GM12878 (cell line): ENCODE measurements around the gene THEM4. TPM values are rescaled to one million over a fixed set of nuclear protein-coding genes. Genes with fewer than 3 reads are reported as not detected.

ENCODE experiments used
- ATAC-seq: fragments of 200-7000 bp; cut with Tn5 transposase; 3 replicates; pipeline ENCODE4 v1.9.1; 2020; ENCODE audit warnings: mild to moderate bottlenecking, moderate library complexity
- BruUV-seq: library from RNA; stranded (reverse); fragments of 400-500 nt; replicated peaks from 2 replicates; lab custom pipeline; 2021; lab: Mats Ljungman, UMichigan
- CTCF ChIA-PET: fragments of 300-600 bp; sonication (Branson Sonifier 250); formaldehyde crosslinking; extraction: SDS; loops from one replicate; lab custom pipeline; 2021; ENCODE audit warnings: inconsistent platforms; lab: Yijun Ruan, JAX
- POLR2A ChIA-PET: fragments of 350-600 bp; formaldehyde crosslinking; extraction: SDS; loops from one replicate; lab custom pipeline; 2021; ENCODE audit warnings: inconsistent platforms; lab: Charles Lee
- RAD21 ChIA-PET: fragments of 300-600 bp; sonication (Branson Sonifier 250); formaldehyde crosslinking; loops from one replicate; lab custom pipeline; 2023; ENCODE audit warnings: antibody characterized with exemption; ENCODE audit not compliant: unreplicated experiment; lab: Charles Lee
- SMC1A ChIA-PET: fragments of 300-600 bp; sonication (Branson Sonifier 250); formaldehyde crosslinking; loops from one replicate; lab custom pipeline; 2023; ENCODE audit not compliant: unreplicated experiment, uncharacterized antibody; lab: Charles Lee
- DNase-seq: peaks from one replicate; pipeline ENCODE4 v3.0.0-alpha.2; 2011; ENCODE audit warnings: low read depth, low spot score
- FAIRE-seq: peaks from 3 replicates; lab custom pipeline; 2011; peaks lifted over from hg19 to GRCh38; lab: Jason Lieb, UNC
- H2AFZ ChIP-seq: 2 replicates; pipeline ENCODE4 v1.6.0; 2011; ENCODE audit warnings: low read depth, low read length, control low read depth; ENCODE audit not compliant: control insufficient read depth
- H3K27ac ChIP-seq: 2 replicates; pipeline ENCODE4 v1.5.1; 2011; ENCODE audit warnings: control low read depth; ENCODE audit not compliant: control insufficient read depth, insufficient read depth
- H3K27me3 ChIP-seq, 2 experiments: replicated peaks in 1 of 2; 2 replicates each; pipeline versions ENCODE4 v1.6.0 to v1.6.1; 2011; ENCODE audit warnings: low read length in 1 of 2; ENCODE audit not compliant: control insufficient read depth in 2 of 2, insufficient read depth in 2 of 2
- H3K36me3 ChIP-seq, 2 experiments: 2 replicates each; pipeline ENCODE4 v1.5.1; 2011; ENCODE audit warnings: low read length in 1 of 2; ENCODE audit not compliant: control insufficient read depth in 2 of 2, insufficient read depth in 2 of 2
- H3K4me1 ChIP-seq: 2 replicates; pipeline ENCODE4 v1.6.1; 2011; ENCODE audit warnings: mild to moderate bottlenecking, low read length, moderate library complexity, mixed read lengths; ENCODE audit not compliant: control insufficient read depth, insufficient read depth
- H3K4me2 ChIP-seq: 2 replicates; pipeline ENCODE4 v1.6.0; 2011; ENCODE audit warnings: control low read depth; ENCODE audit not compliant: control insufficient read depth, insufficient read depth
- H3K4me3 ChIP-seq: fragments of 200-600 bp; sonication (generic); 2 replicates; pipeline ENCODE4 v1.5.1; 2016
- H3K79me2 ChIP-seq: 2 replicates; pipeline ENCODE4 v1.6.0; 2011; ENCODE audit warnings: low read length; ENCODE audit not compliant: control insufficient read depth, insufficient read depth
- H3K9ac ChIP-seq: 2 replicates; pipeline ENCODE4 v1.8.0; 2011; ENCODE audit warnings: low read length, control low read depth, mixed read lengths; ENCODE audit not compliant: control insufficient read depth, insufficient read depth
- H3K9me3 ChIP-seq: replicated peaks from 3 replicates; pipeline ENCODE4 v1.5.1; 2011; ENCODE audit warnings: mild to moderate bottlenecking, low read length; ENCODE audit not compliant: control insufficient read depth, insufficient read depth
- H4K20me1 ChIP-seq: 2 replicates; pipeline ENCODE4 v1.6.0; 2011; ENCODE audit not compliant: control insufficient read depth, insufficient read depth
- BHLHE40 ChIP-seq, 2 experiments: fragments of 450-650 bp in 1 of 2; IDR thresholded peaks; 2 replicates each; pipeline ENCODE4 v1.6.1; 2011 to 2017; ENCODE audit warnings: low read depth in 2 of 2, borderline replicate concordance in 1 of 2, improper control_type of control experiment in 1 of 2, low read length in 1 of 2, mild to moderate bottlenecking in 1 of 2
- DPF2 ChIP-seq: fragments of 450-650 bp; IDR thresholded peaks from 2 replicates; pipeline ENCODE4 v1.6.1; 2017; ENCODE audit warnings: mild to moderate bottlenecking
- IKZF1 ChIP-seq: fragments of 450-650 bp; conservative IDR thresholded peaks from 2 replicates; pipeline ENCODE4 v1.6.1; 2017; ENCODE audit warnings: antibody characterized with exemption, mild to moderate bottlenecking
- IKZF2 ChIP-seq, 2 experiments: fragments of 450-650 bp; IDR thresholded peaks; 2 replicates each; pipeline ENCODE4 v1.6.1; 2017; ENCODE audit warnings: mild to moderate bottlenecking in 2 of 2, moderate library complexity in 2 of 2
- NFYA ChIP-seq: IDR thresholded peaks from 2 replicates; pipeline ENCODE4 v1.6.1; 2011; ENCODE audit warnings: low read depth, mild to moderate bottlenecking, low read length, improper control_type of control experiment, borderline replicate concordance
- NKRF ChIP-seq: fragments of 450-650 bp; conservative IDR thresholded peaks from 2 replicates; pipeline ENCODE4 v1.6.1; 2017; ENCODE audit warnings: mild to moderate bottlenecking, moderate library complexity
- NR2C2 ChIP-seq: IDR thresholded peaks from 2 replicates; pipeline ENCODE4 v1.6.1; 2011; ENCODE audit warnings: borderline replicate concordance, low read depth; ENCODE audit not compliant: control insufficient read depth, insufficient read length
- RUNX3 ChIP-seq: IDR thresholded peaks from 2 replicates; pipeline ENCODE4 v1.6.1; 2012; ENCODE audit warnings: low read length, inconsistent platforms
- SPI1 ChIP-seq: IDR thresholded peaks from 2 replicates; pipeline ENCODE4 v1.6.1; 2011; ENCODE audit warnings: low read depth, mild to moderate bottlenecking, low read length, moderate library complexity, borderline replicate concordance; ENCODE audit not compliant: insufficient read depth
- TCF12 ChIP-seq: IDR thresholded peaks from 2 replicates; pipeline ENCODE4 v1.6.1; 2011; ENCODE audit warnings: low read depth, mild to moderate bottlenecking, low read length
- YBX1 ChIP-seq: fragments of 450-650 bp; IDR thresholded peaks from 2 replicates; pipeline ENCODE4 v1.6.1; 2016; ENCODE audit warnings: antibody characterized with exemption
- ZNF687 ChIP-seq: fragments of 450-650 bp; IDR thresholded peaks from 2 replicates; pipeline ENCODE4 v1.6.1; 2017; ENCODE audit warnings: mild to moderate bottlenecking, moderate library complexity
- WGBS: methylation state at CpG from one replicate; pipeline ENCODE4 v1.1.6; 2016; ENCODE audit warnings: low lambda C conversion rate; ENCODE audit not compliant: insufficient replicate concordance, insufficient coverage; ENCODE audit errors: missing lambda C conversion rate; 5-methylcytosine and 5-hydroxymethylcytosine counted together
- in situ Hi-C: fragments of 300-500 bp; cut with MboI; formaldehyde crosslinking; loops from 9 replicates; pipeline ENCODE4 v1.14.3; 2018; ENCODE audit warnings: mixed read lengths
- intact Hi-C: fragments of 100-400 bp; cut with micrococcal nuclease; formaldehyde crosslinking; loops from one replicate; pipeline ENCODE4 v1.14.2; 2022; ENCODE audit not compliant: unreplicated experiment
- polyA plus RNA-seq, 11 experiments: library from polyadenylated mRNA; depleted of rRNA in 4 of 11; unstranded in 6 of 11; stranded (reverse) in 5 of 11; fragments of >200 nt; fragmentation: Nextera tagmentation in 4 of 11; fragmentation: Illumina TruSeq in 1 of 11; extraction: Ambion mirVana in 4 of 11; extraction: Trizol in 1 of 11; gene quantifications; 1 replicate in 1 of 11; 2 replicates in 10 of 11; pipeline versions ENCODE4 v1.2.1 to v1.2.3, GENCODE V29; 2011 to 2016; ENCODE audit warnings: inconsistent platforms in 2 of 11, missing spikeins in 2 of 11, low read depth in 1 of 11
- total RNA-seq, 4 experiments: library from RNA; depleted of rRNA in 3 of 4; stranded (reverse); fragments of >200 nt in 3 of 4; fragmentation: Illumina TruSeq in 1 of 4; extraction: Trizol in 1 of 4; gene quantifications; 2 replicates each; pipeline versions ENCODE4 v1.2.1 to v1.2.3, GENCODE V29; 2013 to 2021

The THEM4 gene
- total and polyA plus RNA-seq, 10 of the 15 experiments (the other 5 are each of a cell fraction or from before 2014, with no cell fraction given) = 3.4 to 30.8 (median 17.9) TPM

GRCh38 chr1:151859891-151860293 lies 49.4 kb downstream of the THEM4 start:
- intact Hi-C loops (no loop called here), in situ Hi-C loops (no loop called here)
- Histone ChIP-seq H3K4me2 (no peak overlapping the region), H3K27ac (no peak overlapping the region), H3K27me3 (peaks cover 0 to 3% of the 10 kb centered on the region in 2 experiments; a peak in 2 of 4 replicates), H3K9ac (no peak overlapping the region), H2AFZ (0 out of 2 replicates have a peak overlapping the region, but pooled peaks have one; percentile 15), H3K79me2 (no peaks in the 10 kb centered on the region), H4K20me1 (no peaks in the 10 kb centered on the region), H3K36me3 (no peaks in the 10 kb centered on the region), H3K4me1 (peaks cover 9% of the 10 kb centered on the region), H3K9me3 (no peaks in the 10 kb centered on the region), H3K4me3 (no peak overlapping the region)
- FAIRE-seq (peak; percentile 7), DNase-seq (no peak), ATAC-seq (peak; percentile 80)
- 25% methylated on average over 6 of the region's 6 CpGs for WGBS
- ChIA-PET POLR2A (interaction anchor here (1.2 kb wide), 1 partner anchor 20 kb away, joined by 9 read pairs; the partner anchor contains the start of gene C2CD4D), CTCF (interaction anchor here (1.2 to 2.8 kb wide), 3 partner anchors 14 to 48 kb away, joined by 6 read pairs; no protein-coding TSS in a partner anchor), RAD21 (interaction anchor here (0.6 to 2.7 kb wide), 7 partner anchors 12 to 533 kb away, joined by 3 to 10 read pairs (median 4); partner anchors contain the start of genes C2CD4D and MRPL9), SMC1A (interaction anchor here (2.3 kb wide), 1 partner anchor 20 kb away, joined by 6 read pairs; the partner anchor contains the start of gene C2CD4D)
- no TSS peak for BruUV-seq
- TF ChIP-seq DPF2 = peak; percentile 47; the same call in 1 of the 2 replicates
- peak; percentile 53; the same call in 1 of the 2 replicates for TF ChIP-seq IKZF1
- TF ChIP-seq ZNF687 = peak; percentile 25; the same call in 1 of the 2 replicates
- peak in 1 of 2 experiments; percentile 19; a peak in 1 of 4 replicates for TF ChIP-seq IKZF2 (IDR thresholded peaks at IDR 0.05)
- TF ChIP-seq BHLHE40 (IDR thresholded peaks at IDR 0.05; ENCODE audit: borderline replicate concordance in 1 of 2, low read depth in 2 of 2, low read length in 1 of 2) = peak; percentile 79 to 90
- no peak for TF ChIP-seq NFYA
- peak; percentile 66; the same call in 1 of the 2 replicates for TF ChIP-seq TCF12
- TF ChIP-seq RUNX3 = peak; percentile 21; the same call in 1 of the 2 replicates
- peak; percentile 56; the same call in 1 of the 2 replicates for TF ChIP-seq SPI1
- no peak for TF ChIP-seq YBX1
- no peak for TF ChIP-seq NR2C2
- TF ChIP-seq NKRF = no peak
